B cell (primary cell): ENCODE measurements around the gene PFDN1. TPM values are rescaled to one million over a fixed set of nuclear protein-coding genes. Genes with fewer than 3 reads are reported as not detected.

ENCODE experiments used
- ATAC-seq: fragments of 200-7000 bp; cut with Tn5 transposase; one replicate; pipeline ENCODE4 v1.10.0; 2021; ENCODE audit warnings: low read depth, mild to moderate bottlenecking, moderate number of reproducible peaks, moderate library complexity
- CTCF ChIA-PET: fragments of 350-600 bp; sonication (Branson Sonifier 250); formaldehyde crosslinking; loops from one replicate; lab custom pipeline; 2021; ENCODE audit warnings: antibody characterized with exemption, inconsistent platforms; lab: Charles Lee
- POLR2A ChIA-PET: fragments of 350-600 bp; sonication (Branson Sonifier 250); formaldehyde crosslinking; loops from one replicate; lab custom pipeline; 2021; ENCODE audit warnings: antibody characterized with exemption; lab: Charles Lee
- DNase-seq: peaks from one replicate; pipeline ENCODE4 v3.0.0; 2013
- H2AFZ ChIP-seq: 2 replicates; pipeline ENCODE4 v1.6.1; 2012; ENCODE audit warnings: mild to moderate bottlenecking, low read depth, low read length; ENCODE audit not compliant: insufficient read depth, poor library complexity, severe bottlenecking
- H3K27ac ChIP-seq, 2 donors: 1 replicate in 1 of 2; 2 replicates in 1 of 2; pipeline ENCODE4 v1.5.1; 2012 to 2013; ENCODE audit warnings: low read length in 2 of 2, mild to moderate bottlenecking in 2 of 2, moderate library complexity in 1 of 2
- H3K27me3 ChIP-seq, 4 experiments: fragments of 200-600 bp in 1 of 4; sonication (generic) in 1 of 4; replicated peaks in 1 of 4; 1 replicate in 2 of 4; 2 replicates in 2 of 4; pipeline versions ENCODE4 v1.6.1 to v1.7.0; 2013 to 2016; ENCODE audit warnings: low read length in 3 of 4, mild to moderate bottlenecking in 2 of 4, mixed read lengths in 1 of 4, moderate library complexity in 1 of 4; ENCODE audit not compliant: insufficient read depth in 4 of 4, control insufficient read depth in 3 of 4; ENCODE audit errors: control extremely low read depth in 1 of 4
- H3K36me3 ChIP-seq, 2 experiments: replicated peaks in 1 of 2; 1 replicate in 1 of 2; 2 replicates in 1 of 2; pipeline versions ENCODE4 v1.6.1 to v1.7.1; 2013; ENCODE audit warnings: low read length in 1 of 2; ENCODE audit not compliant: insufficient read depth in 2 of 2, control insufficient read depth in 1 of 2; ENCODE audit errors: control extremely low read depth in 1 of 2, extremely low read depth in 1 of 2
- H3K4me1 ChIP-seq, 2 donors: fragments of 200-600 bp in 1 of 2; sonication (generic) in 1 of 2; 1 replicate in 1 of 2; 2 replicates in 1 of 2; pipeline versions ENCODE4 v1.5.1 to v1.6.1; 2013 to 2017; ENCODE audit warnings: low read length in 2 of 2; ENCODE audit not compliant: control insufficient read depth in 2 of 2, insufficient read depth in 2 of 2
- H3K4me2 ChIP-seq: replicated peaks from 2 replicates; pipeline ENCODE3; 2012; ENCODE audit warnings: mild to moderate bottlenecking, low read depth, low read length; ENCODE audit not compliant: poor library complexity, severe bottlenecking
- H3K4me3 ChIP-seq, 5 experiments: fragments of 200-600 bp in 1 of 5; sonication (generic) in 1 of 5; 1 replicate in 3 of 5; 2 replicates in 2 of 5; pipeline versions ENCODE4 v1.5.1 to v1.7.0; 2011 to 2016; ENCODE audit warnings: low read length in 4 of 5, mild to moderate bottlenecking in 4 of 5, low read depth in 2 of 5, control low read depth in 1 of 5, moderate library complexity in 1 of 5; ENCODE audit not compliant: insufficient read depth in 1 of 5; ENCODE audit errors: control extremely low read depth in 1 of 5, extremely low read depth in 1 of 5
- H3K79me2 ChIP-seq: fragments of 200-600 bp; sonication (generic); one replicate; pipeline ENCODE4 v1.6.0; 2016; ENCODE audit warnings: low read length; ENCODE audit not compliant: control insufficient read depth, insufficient read depth
- H3K9ac ChIP-seq: fragments of 200-600 bp; sonication (generic); 2 replicates; pipeline ENCODE4 v1.6.1; 2017; ENCODE audit warnings: mild to moderate bottlenecking, low read length, moderate library complexity
- H3K9me3 ChIP-seq, 3 donors: one replicate each; pipeline versions ENCODE4 v1.6.1 to v1.7.1; 2013; ENCODE audit warnings: low read length in 2 of 3; ENCODE audit not compliant: control insufficient read depth in 2 of 3, insufficient read depth in 1 of 3; ENCODE audit errors: control extremely low read depth in 1 of 3
- H4K20me1 ChIP-seq: 2 replicates; pipeline ENCODE4 v1.6.0; 2012; ENCODE audit warnings: mild to moderate bottlenecking, low read length; ENCODE audit not compliant: insufficient read depth, control insufficient read depth, poor library complexity, severe bottlenecking
- H3K27ac Mint-ChIP-seq: one replicate; pipeline ENCODE4 v1.8.0; 2021; ENCODE audit warnings: mixed read lengths
- H3K27me3 Mint-ChIP-seq: one replicate; pipeline ENCODE4 v1.8.0; 2021; ENCODE audit warnings: mixed read lengths
- H3K4me1 Mint-ChIP-seq: one replicate; pipeline ENCODE4 v1.8.0; 2021; ENCODE audit warnings: mixed read lengths
- H3K4me3 Mint-ChIP-seq: one replicate; pipeline ENCODE4 v1.8.0; 2021; ENCODE audit warnings: mixed read lengths
- H3K9me3 Mint-ChIP-seq: one replicate; pipeline ENCODE4 v1.8.0; 2022; ENCODE audit warnings: mixed read lengths; ENCODE audit not compliant: insufficient read depth
- EZH2 ChIP-seq: IDR thresholded peaks from 2 replicates; pipeline ENCODE4 v1.6.1; 2012; ENCODE audit warnings: borderline replicate concordance, low read depth, mild to moderate bottlenecking, moderate library complexity, low read length; ENCODE audit not compliant: insufficient read depth, poor library complexity, severe bottlenecking
- WGBS: methylation state at CpG from one replicate; pipeline ENCODE4 v1.1.5; 2013; ENCODE audit warnings: missing lambda C conversion rate; ENCODE audit not compliant: insufficient coverage; 5-methylcytosine and 5-hydroxymethylcytosine counted together
- intact Hi-C: fragments of 100-400 bp; cut with micrococcal nuclease; formaldehyde crosslinking; loops from one replicate; pipeline ENCODE4 v1.10.0; 2022
- polyA plus RNA-seq: library from polyadenylated mRNA; depleted of rRNA; stranded (reverse); fragments of >200 nt; gene quantifications from 2 replicates; pipeline ENCODE4 v1.2.3, GENCODE V29; 2012
- total RNA-seq, 2 donors: library from RNA; stranded (reverse); fragments of 120-200 nt in 1 of 2; gene quantifications; 1 replicate in 1 of 2; 2 replicates in 1 of 2; pipeline versions ENCODE4 v1.2.3 to v1.2.4, GENCODE V29; 2013 to 2022
- TF ChIP-seq, protein P1 (sequence below): fragments of 200-600 bp; IDR thresholded peaks from one replicate; pipeline ENCODE4 v1.8.0; 2022; ENCODE audit warnings: antibody characterized with exemption, mild to moderate bottlenecking

Gene PFDN1
- total and polyA plus RNA-seq, 2 donors (not counting 1 experiment from before 2014, with no cell fraction given), result 30.3 to 31.2 TPM

DNA sequence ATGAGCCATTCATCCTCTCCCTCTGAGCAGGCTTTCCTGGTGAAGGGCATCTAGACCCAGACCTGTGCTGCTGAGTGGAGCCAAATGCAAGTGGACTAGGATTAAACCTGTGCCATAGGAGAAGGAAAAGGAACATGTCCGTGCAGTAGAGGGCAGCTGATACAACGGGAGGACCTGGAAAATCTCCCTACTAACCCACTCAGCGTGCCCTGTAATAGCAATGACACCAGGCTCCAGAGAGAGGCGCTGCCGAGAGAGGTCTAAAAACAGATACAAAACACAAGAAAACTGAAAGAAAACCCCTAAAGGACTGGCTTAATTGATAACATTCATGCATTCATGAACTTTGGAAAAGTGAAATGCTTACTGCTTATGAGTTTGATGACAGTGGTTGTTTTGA, 60.8 kb downstream of the PFDN1 start:
- intact Hi-C loops, result loop anchor here (5.0 kb wide), 2 partner anchors 40 to 60 kb away; partner anchors contain the start of gene PFDN1
- Mint-ChIP-seq H3K4me3 (no peak overlapping the region), H3K27me3 (no peaks in the 10 kb centered on the region), H3K4me1 (peaks cover 15% of the 10 kb centered on the region), H3K27ac (no peak overlapping the region), H3K9me3 (no peaks in the 10 kb centered on the region)
- TF ChIP-seq, protein P1, sequence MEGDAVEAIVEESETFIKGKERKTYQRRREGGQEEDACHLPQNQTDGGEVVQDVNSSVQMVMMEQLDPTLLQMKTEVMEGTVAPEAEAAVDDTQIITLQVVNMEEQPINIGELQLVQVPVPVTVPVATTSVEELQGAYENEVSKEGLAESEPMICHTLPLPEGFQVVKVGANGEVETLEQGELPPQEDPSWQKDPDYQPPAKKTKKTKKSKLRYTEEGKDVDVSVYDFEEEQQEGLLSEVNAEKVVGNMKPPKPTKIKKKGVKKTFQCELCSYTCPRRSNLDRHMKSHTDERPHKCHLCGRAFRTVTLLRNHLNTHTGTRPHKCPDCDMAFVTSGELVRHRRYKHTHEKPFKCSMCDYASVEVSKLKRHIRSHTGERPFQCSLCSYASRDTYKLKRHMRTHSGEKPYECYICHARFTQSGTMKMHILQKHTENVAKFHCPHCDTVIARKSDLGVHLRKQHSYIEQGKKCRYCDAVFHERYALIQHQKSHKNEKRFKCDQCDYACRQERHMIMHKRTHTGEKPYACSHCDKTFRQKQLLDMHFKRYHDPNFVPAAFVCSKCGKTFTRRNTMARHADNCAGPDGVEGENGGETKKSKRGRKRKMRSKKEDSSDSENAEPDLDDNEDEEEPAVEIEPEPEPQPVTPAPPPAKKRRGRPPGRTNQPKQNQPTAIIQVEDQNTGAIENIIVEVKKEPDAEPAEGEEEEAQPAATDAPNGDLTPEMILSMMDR, result no peak
- no peak for TF ChIP-seq EZH2
- H3K9me3 ChIP-seq, result no peaks in the 10 kb centered on the region
- no peak for ATAC-seq
- ChIA-PET CTCF (interaction anchor here (3.5 to 24.1 kb wide), 3 partner anchors 24 to 119 kb away, joined by 12 to 594 read pairs (median 117); partner anchors contain the start of genes HBEGF and SLC4A9), POLR2A (no interaction called here)
- no CpG with 5 or more reads among the region's 5 CpGs for WGBS
- H3K4me3 ChIP-seq, result no peak overlapping the region
- no peak overlapping the region for H3K9ac ChIP-seq
- H3K27ac ChIP-seq, result no peak overlapping the region
- no peak for DNase-seq
- H2AFZ ChIP-seq, result no peak overlapping the region
- no peaks in the 10 kb centered on the region for H4K20me1 ChIP-seq
- no peaks in the 10 kb centered on the region for H3K27me3 ChIP-seq
- H3K36me3 ChIP-seq, result peaks cover 0 to 9% of the 10 kb centered on the region in 2 experiments
- no peak overlapping the region for H3K4me2 ChIP-seq
- peaks cover 10 to 15% of the 10 kb centered on the region in 2 donors for H3K4me1 ChIP-seq
- no peaks in the 10 kb centered on the region for H3K79me2 ChIP-seq

DNA sequence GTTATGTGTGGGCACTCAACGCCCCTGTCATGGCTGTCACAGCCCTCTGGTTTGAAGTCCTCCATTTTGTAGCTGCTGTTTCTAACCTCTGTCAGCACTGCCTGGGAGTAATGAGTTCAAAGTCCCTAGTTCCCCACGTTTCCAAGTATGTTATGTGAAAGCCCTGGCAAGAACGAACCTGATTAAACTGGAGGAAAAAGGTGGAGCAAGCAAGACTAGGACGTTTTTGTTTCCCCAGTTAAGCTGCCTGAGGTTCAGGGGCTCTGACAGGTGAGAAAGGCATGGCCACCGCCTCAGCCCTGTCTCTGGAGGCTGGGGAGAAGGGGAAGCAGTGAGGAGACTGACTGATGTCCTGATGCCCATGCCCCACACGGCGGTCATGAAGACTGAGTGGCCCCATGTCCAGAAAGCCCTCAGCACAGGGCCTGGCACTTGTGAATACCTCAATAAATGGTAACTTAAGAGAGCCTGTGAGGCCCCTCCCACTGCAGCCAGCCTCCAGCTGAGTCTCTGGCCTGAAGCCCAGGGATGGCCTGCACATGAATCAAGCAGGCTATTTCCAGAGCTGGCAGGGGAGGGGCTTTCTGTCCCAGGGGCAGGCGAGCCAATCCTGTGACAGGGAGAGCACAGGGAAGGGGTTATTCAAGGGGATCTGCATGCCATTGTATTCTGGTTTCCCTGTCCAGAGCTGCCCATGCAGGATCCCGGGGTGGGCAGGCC, 61.8 kb downstream of the PFDN1 start:
- Histone ChIP-seq H3K79me2 (no peaks in the 10 kb centered on the region), H3K27ac (no peak overlapping the region), H3K36me3 (peaks cover 0 to 5% of the 10 kb centered on the region in 2 experiments), H3K4me3 (no peak overlapping the region), H3K9ac (no peak overlapping the region), H3K4me2 (no peak overlapping the region), H2AFZ (no peak overlapping the region), H3K27me3 (no peaks in the 10 kb centered on the region), H3K9me3 (no peaks in the 10 kb centered on the region), H4K20me1 (no peaks in the 10 kb centered on the region), H3K4me1 (peaks cover 10 to 15% of the 10 kb centered on the region in 2 donors)
- TF ChIP-seq, protein P1, result no peak
- no peak for TF ChIP-seq EZH2
- H3K27me3 Mint-ChIP-seq, result no peaks in the 10 kb centered on the region
- no peak for ATAC-seq
- no peak for DNase-seq
- intact Hi-C loops, result loop anchor here (1.0 to 5.0 kb wide), 4 partner anchors 41 to 116 kb away; partner anchors contain the start of gene PFDN1
- peaks cover 15% of the 10 kb centered on the region for H3K4me1 Mint-ChIP-seq
- no peaks in the 10 kb centered on the region for H3K9me3 Mint-ChIP-seq
- CTCF ChIA-PET, result interaction anchor here (0.9 to 24.1 kb wide), 6 partner anchors 10 to 120 kb away, joined by 3 to 594 read pairs (median 5); partner anchors contain the start of genes HBEGF and SLC4A9
- H3K27ac Mint-ChIP-seq, result no peak overlapping the region
- no peak overlapping the region for H3K4me3 Mint-ChIP-seq
- POLR2A ChIA-PET, result no interaction called here
- 84% methylated on average over 9 of the region's 9 CpGs for WGBS
